ENCODE results near the gene JAKMIP1. TPM values are rescaled to one million over a fixed set of nuclear protein-coding genes. Genes with fewer than 3 reads are reported as not detected.

The JAKMIP1 gene
- polyA plus RNA-seq, 1 donor from 2014 or later: 15.3 TPM

GRCh38 chr4:6024313-6024960, 175.9 kb downstream of the JAKMIP1 start:
- Histone ChIP-seq H3K9me2 (ENCODE audit: insufficient read depth, low read length) (no peaks in the 10 kb centered on the region), H3K27me3 (ENCODE audit: insufficient read depth, low read depth, low read length) (no peaks in the 10 kb centered on the region), H3K9me3 (ENCODE audit: low read length) (no peaks in the 10 kb centered on the region), H3F3A (ENCODE audit: insufficient read depth, low read length, poor library complexity, severe bottlenecking) (no peaks in the 10 kb centered on the region), H3K4me2 (ENCODE audit: low read length) (no peak overlapping the region), H3K27ac (ENCODE audit: low read length) (no peak overlapping the region), H2AFZ (ENCODE audit: low read depth, low read length) (no peak overlapping the region), H3K79me2 (replicated peaks; ENCODE audit: insufficient read depth, low read length) (no peaks in the 10 kb centered on the region), H3K36me3 (ENCODE audit: insufficient read depth, low read length) (no peaks in the 10 kb centered on the region), H3K4me3 (ENCODE audit: low read length) (no peak overlapping the region), H3K9ac (ENCODE audit: low read length) (no peak overlapping the region), H4K20me1 (ENCODE audit: insufficient read depth) (no peaks in the 10 kb centered on the region)
- TF ChIP-seq SMC3 (conservative IDR thresholded peaks at IDR 0.05; ENCODE audit: poor library complexity) (no peak), RAD21 (conservative IDR thresholded peaks at IDR 0.05) (no peak), TAF1 (IDR thresholded peaks at IDR 0.05; ENCODE audit: low read depth) (no peak), EP300 (conservative IDR thresholded peaks at IDR 0.05; ENCODE audit: poor library complexity, severe bottlenecking) (no peak), POLR2AphosphoS5 (IDR thresholded peaks at IDR 0.05) (no peak), EZH2 (IDR thresholded peaks at IDR 0.05; ENCODE audit: borderline replicate concordance, insufficient read depth, low read length, poor library complexity, severe bottlenecking) (no peak)

- no peaks in the 10 kb centered on the region for H3K9me2 ChIP-seq (ENCODE audit: insufficient read depth, low read length)
- H3K9ac ChIP-seq (ENCODE audit: low read length): no peak overlapping the region
- no peaks in the 10 kb centered on the region for H3K79me2 ChIP-seq (replicated peaks; ENCODE audit: insufficient read depth, low read length)
- H3K27ac ChIP-seq (ENCODE audit: low read length): no peak overlapping the region
- no peak for TF ChIP-seq EZH2 (IDR thresholded peaks at IDR 0.05; ENCODE audit: borderline replicate concordance, insufficient read depth, low read length, poor library complexity, severe bottlenecking)
- TF ChIP-seq REST (IDR thresholded peaks at IDR 0.05; ENCODE audit: borderline replicate concordance): no peak
- no peak for TF ChIP-seq SMC3 (conservative IDR thresholded peaks at IDR 0.05; ENCODE audit: poor library complexity)
- TF ChIP-seq TAF1 (IDR thresholded peaks at IDR 0.05; ENCODE audit: low read depth): no peak
- TF ChIP-seq EP300 (conservative IDR thresholded peaks at IDR 0.05; ENCODE audit: poor library complexity, severe bottlenecking): no peak
- no peak for TF ChIP-seq POLR2AphosphoS5 (IDR thresholded peaks at IDR 0.05)
- TF ChIP-seq CTCF (IDR thresholded peaks at IDR 0.05; ENCODE audit: poor library complexity, severe bottlenecking): no peak
- TF ChIP-seq MXI1 (conservative IDR thresholded peaks at IDR 0.05; ENCODE audit: poor library complexity, severe bottlenecking): no peak
- TF ChIP-seq RAD21 (conservative IDR thresholded peaks at IDR 0.05): no peak
- no peak overlapping the region for H2AFZ ChIP-seq (ENCODE audit: low read depth, low read length)
- H3K27me3 ChIP-seq (ENCODE audit: insufficient read depth, low read depth, low read length): no peaks in the 10 kb centered on the region
- no peaks in the 10 kb centered on the region for H3K36me3 ChIP-seq (ENCODE audit: insufficient read depth, low read length)
- no peaks in the 10 kb centered on the region for H4K20me1 ChIP-seq (ENCODE audit: insufficient read depth)
- no peak overlapping the region for H3K4me3 ChIP-seq (ENCODE audit: low read length)
- no peaks in the 10 kb centered on the region for H3F3A ChIP-seq (ENCODE audit: insufficient read depth, low read length, poor library complexity, severe bottlenecking)
- H3K4me2 ChIP-seq (ENCODE audit: low read length): no peak overlapping the region
- H3K9me3 ChIP-seq (ENCODE audit: low read length): no peaks in the 10 kb centered on the region
These were observed 176.6 kb downstream of the JAKMIP1 start for GRCh38 chr4:6023731-6024130.

Data from neural cell (in vitro differentiated cells).